ENCODE data around the gene LSR.

The LSR gene

DNA sequence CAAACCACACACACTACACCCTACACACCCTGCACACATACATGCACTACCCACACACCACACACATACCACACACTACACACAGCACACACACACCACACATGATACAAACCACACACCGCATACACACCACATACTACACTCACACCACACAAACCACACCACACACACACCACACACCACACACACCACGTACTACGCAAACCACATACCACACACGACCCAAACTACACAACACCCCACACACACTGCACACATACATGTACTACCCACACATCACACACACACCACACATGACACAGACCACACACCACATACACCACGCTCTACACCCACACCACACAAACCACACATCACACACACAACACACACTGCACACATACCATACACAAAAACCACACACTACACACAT is 49.8 kb downstream of the LSR start:
- TF ChIP-seq, protein P1, sequence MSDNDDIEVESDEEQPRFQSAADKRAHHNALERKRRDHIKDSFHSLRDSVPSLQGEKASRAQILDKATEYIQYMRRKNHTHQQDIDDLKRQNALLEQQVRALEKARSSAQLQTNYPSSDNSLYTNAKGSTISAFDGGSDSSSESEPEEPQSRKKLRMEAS (IDR thresholded peaks at IDR 0.05) = no peak
- no peak for TF ChIP-seq ZBTB7A (IDR thresholded peaks at IDR 0.05; ENCODE audit: low read depth)
- TF ChIP-seq, protein P2, sequence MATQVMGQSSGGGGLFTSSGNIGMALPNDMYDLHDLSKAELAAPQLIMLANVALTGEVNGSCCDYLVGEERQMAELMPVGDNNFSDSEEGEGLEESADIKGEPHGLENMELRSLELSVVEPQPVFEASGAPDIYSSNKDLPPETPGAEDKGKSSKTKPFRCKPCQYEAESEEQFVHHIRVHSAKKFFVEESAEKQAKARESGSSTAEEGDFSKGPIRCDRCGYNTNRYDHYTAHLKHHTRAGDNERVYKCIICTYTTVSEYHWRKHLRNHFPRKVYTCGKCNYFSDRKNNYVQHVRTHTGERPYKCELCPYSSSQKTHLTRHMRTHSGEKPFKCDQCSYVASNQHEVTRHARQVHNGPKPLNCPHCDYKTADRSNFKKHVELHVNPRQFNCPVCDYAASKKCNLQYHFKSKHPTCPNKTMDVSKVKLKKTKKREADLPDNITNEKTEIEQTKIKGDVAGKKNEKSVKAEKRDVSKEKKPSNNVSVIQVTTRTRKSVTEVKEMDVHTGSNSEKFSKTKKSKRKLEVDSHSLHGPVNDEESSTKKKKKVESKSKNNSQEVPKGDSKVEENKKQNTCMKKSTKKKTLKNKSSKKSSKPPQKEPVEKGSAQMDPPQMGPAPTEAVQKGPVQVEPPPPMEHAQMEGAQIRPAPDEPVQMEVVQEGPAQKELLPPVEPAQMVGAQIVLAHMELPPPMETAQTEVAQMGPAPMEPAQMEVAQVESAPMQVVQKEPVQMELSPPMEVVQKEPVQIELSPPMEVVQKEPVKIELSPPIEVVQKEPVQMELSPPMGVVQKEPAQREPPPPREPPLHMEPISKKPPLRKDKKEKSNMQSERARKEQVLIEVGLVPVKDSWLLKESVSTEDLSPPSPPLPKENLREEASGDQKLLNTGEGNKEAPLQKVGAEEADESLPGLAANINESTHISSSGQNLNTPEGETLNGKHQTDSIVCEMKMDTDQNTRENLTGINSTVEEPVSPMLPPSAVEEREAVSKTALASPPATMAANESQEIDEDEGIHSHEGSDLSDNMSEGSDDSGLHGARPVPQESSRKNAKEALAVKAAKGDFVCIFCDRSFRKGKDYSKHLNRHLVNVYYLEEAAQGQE (IDR thresholded peaks at IDR 0.05; ENCODE audit: low read depth) = no peak
- TF ChIP-seq YY1 (IDR thresholded peaks at IDR 0.05; ENCODE audit: low read depth) = no peak
- no peak for TF ChIP-seq CREB1 (IDR thresholded peaks at IDR 0.05; ENCODE audit: low read depth)
- no peak for TF ChIP-seq TCF12 (IDR thresholded peaks at IDR 0.05; ENCODE audit: low read depth)
- TF ChIP-seq TAF1 (IDR thresholded peaks at IDR 0.05; ENCODE audit: low read depth) = no peak
- TF ChIP-seq RAD21 (IDR thresholded peaks at IDR 0.05; ENCODE audit: low read depth) = no peak
- no peak for TF ChIP-seq TEAD4 (IDR thresholded peaks at IDR 0.05)
- TF ChIP-seq EGR1 (IDR thresholded peaks at IDR 0.05) = no peak

DNA sequence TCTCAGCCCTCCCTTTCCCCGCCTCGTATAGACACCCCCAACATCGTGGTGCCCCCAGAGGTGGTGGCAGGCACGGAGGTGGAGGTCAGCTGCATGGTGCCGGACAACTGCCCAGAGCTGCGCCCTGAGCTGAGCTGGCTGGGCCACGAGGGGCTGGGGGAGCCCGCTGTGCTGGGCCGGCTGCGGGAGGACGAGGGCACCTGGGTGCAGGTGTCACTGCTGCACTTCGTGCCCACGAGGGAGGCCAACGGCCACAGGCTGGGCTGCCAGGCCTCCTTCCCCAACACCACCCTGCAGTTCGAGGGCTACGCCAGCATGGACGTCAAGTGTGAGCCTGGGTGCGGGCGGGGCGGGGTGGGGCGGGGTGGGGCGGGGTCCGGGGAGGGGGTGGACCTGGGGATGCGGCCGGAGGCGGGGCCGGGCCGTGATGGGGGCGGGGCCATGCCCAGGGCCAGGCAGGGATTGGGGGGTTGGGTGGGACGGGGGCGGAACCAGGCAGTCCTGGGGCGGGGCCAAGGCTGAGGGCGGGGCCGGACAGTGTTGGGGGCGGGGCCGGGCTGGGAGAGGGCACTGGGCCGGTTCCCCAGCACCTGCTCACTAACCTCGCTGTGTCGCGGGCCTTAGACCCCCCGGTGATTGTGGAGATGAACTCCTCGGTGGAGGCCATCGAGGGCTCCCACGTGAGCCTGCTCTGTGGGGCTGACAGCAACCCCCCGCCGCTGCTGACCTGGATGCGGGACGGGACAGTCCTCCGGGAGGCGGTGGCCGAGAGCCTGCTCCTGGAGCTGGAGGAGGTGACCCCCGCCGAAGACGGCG is 50.9 kb downstream of the LSR start:
- no peak for TF ChIP-seq EGR1 (IDR thresholded peaks at IDR 0.05)
- TF ChIP-seq, protein P1 (IDR thresholded peaks at IDR 0.05) = peak; percentile 72

DNA sequence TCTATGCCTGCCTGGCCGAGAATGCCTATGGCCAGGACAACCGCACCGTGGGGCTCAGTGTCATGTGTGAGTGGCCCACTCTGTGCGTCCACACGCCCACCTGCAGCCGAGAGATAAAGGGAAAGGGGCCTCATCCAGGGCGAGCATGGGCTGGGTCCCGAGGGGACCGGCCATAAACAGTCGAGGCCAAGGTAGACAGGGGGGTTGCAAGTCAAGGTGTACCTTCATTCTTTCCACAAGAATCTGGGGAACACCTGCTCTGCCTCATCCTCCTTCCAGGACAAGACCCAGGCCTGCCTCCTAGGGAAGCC is 51.5 kb downstream of the LSR start:
- TF ChIP-seq ZBTB7A (IDR thresholded peaks at IDR 0.05; ENCODE audit: low read depth) (no peak), EGR1 (IDR thresholded peaks at IDR 0.05) (no peak), FOXM1 (IDR thresholded peaks at IDR 0.05; ENCODE audit: borderline replicate concordance, low read depth) (no peak), NFIC (IDR thresholded peaks at IDR 0.05) (no peak), YY1 (IDR thresholded peaks at IDR 0.05; ENCODE audit: low read depth) (no peak), TCF12 (IDR thresholded peaks at IDR 0.05; ENCODE audit: low read depth) (no peak), EP300 (IDR thresholded peaks at IDR 0.05; ENCODE audit: borderline replicate concordance) (no peak), TAF1 (IDR thresholded peaks at IDR 0.05; ENCODE audit: low read depth) (no peak)
- TF ChIP-seq, protein P2 (IDR thresholded peaks at IDR 0.05; ENCODE audit: low read depth) = no peak
- TF ChIP-seq, protein P1 (IDR thresholded peaks at IDR 0.05) = no peak

DNA sequence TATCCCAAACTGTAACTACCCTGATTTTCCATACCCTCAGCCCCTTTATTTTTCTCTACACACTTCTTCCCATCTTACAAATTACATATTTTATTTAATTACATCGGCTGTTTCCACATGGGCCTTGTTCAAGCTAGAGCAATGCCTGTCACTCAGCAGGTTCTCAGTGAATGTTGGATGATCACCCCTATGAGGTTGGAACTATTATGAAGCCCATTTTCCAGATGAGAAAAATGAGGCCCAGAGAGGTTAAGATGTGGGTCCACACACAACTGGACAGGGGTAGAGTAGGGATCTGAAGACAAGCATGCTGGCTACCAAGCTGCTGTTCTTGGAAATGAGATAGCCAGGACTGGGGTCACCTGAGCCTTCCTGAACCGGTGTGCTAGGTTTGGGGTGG is 53.2 kb downstream of the LSR start:
- no peak for TF ChIP-seq TEAD4 (IDR thresholded peaks at IDR 0.05)
- TF ChIP-seq RAD21 (IDR thresholded peaks at IDR 0.05; ENCODE audit: low read depth) = no peak
- no peak for TF ChIP-seq CREB1 (IDR thresholded peaks at IDR 0.05; ENCODE audit: low read depth)

DNA sequence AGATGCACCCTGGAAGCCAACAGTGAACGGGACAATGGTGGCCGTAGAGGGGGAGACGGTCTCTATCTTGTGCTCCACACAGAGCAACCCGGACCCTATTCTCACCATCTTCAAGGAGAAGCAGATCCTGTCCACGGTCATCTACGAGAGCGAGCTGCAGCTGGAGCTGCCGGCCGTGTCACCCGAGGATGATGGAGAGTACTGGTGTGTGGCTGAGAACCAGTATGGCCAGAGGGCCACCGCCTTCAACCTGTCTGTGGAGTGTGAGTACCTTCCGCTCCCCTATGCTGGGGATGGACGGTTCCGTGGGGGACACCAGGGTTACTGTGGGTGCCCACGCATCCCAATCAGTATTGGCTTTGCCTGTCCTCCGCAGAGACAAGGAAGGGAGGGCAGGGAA is 53.6 kb downstream of the LSR start:
- TF ChIP-seq, protein P1 (IDR thresholded peaks at IDR 0.05) = no peak
- TF ChIP-seq, protein P3, sequence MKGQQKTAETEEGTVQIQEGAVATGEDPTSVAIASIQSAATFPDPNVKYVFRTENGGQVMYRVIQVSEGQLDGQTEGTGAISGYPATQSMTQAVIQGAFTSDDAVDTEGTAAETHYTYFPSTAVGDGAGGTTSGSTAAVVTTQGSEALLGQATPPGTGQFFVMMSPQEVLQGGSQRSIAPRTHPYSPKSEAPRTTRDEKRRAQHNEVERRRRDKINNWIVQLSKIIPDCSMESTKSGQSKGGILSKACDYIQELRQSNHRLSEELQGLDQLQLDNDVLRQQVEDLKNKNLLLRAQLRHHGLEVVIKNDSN (IDR thresholded peaks at IDR 0.05) = no peak
- TF ChIP-seq, protein P2 (IDR thresholded peaks at IDR 0.05; ENCODE audit: low read depth) = no peak
- no peak for TF ChIP-seq CEBPB (IDR thresholded peaks at IDR 0.05)
- TF ChIP-seq CREB1 (IDR thresholded peaks at IDR 0.05; ENCODE audit: low read depth) = no peak
- no peak for TF ChIP-seq EP300 (IDR thresholded peaks at IDR 0.05; ENCODE audit: borderline replicate concordance)
- no peak for TF ChIP-seq TEAD4 (IDR thresholded peaks at IDR 0.05)
- TF ChIP-seq YY1 (IDR thresholded peaks at IDR 0.05; ENCODE audit: low read depth) = no peak
